Duodenal mucosa (tissue), 2 donors: Measurements from ENCODE around the gene SLC6A13.

Source experiments
- H3K27ac ChIP-seq: one replicate; pipeline ENCODE4 v1.7.0; 2013; ENCODE audit warnings: low read depth, low read length
- H3K27me3 ChIP-seq, 2 donors: one replicate each; pipeline ENCODE4 v1.7.0; 2013; ENCODE audit warnings: low read length in 2 of 2, control low read depth in 1 of 2; ENCODE audit not compliant: insufficient read depth in 2 of 2, control insufficient read depth in 1 of 2
- H3K36me3 ChIP-seq, 2 donors: one replicate each; pipeline ENCODE4 v1.7.0; 2013; ENCODE audit warnings: low read length in 2 of 2, control low read depth in 1 of 2; ENCODE audit not compliant: insufficient read depth in 2 of 2, control insufficient read depth in 1 of 2
- H3K4me1 ChIP-seq, 2 donors: one replicate each; pipeline ENCODE4 v1.7.0; 2013; ENCODE audit warnings: low read length in 2 of 2, control low read depth in 1 of 2; ENCODE audit not compliant: insufficient read depth in 2 of 2, control insufficient read depth in 1 of 2
- H3K4me3 ChIP-seq, 2 donors: one replicate each; pipeline ENCODE4 v1.7.0; 2013; ENCODE audit warnings: low read length in 2 of 2, low read depth in 1 of 2
- H3K9ac ChIP-seq, 2 donors: one replicate each; pipeline ENCODE4 v1.7.0; 2013; ENCODE audit warnings: low read length in 2 of 2, low read depth in 1 of 2
- H3K9me3 ChIP-seq, 2 donors: one replicate each; pipeline ENCODE4 v1.7.0; 2013; ENCODE audit warnings: low read length in 2 of 2, control low read depth in 1 of 2; ENCODE audit not compliant: control insufficient read depth in 1 of 2

SLC6A13 gene

DNA sequence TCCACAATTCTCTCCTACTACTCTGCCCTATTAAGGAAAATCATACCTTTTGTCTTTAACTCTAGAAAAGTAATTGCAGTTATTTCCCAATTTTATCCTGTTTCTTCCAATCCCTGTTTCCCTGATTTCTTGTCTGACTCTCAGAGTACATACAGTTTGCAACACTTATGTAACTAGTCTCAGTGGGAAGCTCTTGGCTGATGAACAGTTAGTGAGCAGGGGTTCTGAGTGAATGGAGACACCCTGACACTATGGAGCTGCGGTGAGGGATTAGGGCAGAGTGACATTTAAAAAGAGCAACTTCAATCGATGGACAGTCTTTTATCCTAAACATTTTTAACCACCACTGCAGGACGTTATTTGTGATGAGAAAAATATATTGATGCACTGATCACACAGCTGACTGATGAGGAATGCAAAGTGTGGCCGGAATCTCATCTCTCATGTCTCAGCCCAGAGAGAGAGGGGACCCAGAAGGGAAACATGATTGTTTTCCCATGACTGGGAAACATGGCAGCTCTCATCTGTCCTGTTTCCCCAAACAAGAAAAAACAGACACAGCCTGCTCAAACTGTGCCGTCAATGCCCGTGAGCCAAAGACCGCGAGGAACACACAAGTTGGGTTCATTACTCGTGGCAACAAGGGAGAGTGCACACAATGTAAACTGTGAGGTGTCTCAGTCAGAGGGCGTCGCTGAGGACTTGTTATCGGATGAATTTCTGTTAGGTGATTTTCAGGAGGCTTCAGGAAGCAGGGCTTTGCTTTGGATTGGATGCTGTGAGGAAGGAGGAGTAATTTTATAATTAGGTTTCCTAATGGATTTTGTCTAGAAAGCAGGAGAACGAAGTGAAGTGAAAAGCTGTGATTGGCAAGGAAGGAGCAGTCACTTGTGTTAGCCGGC lies 5.2 kb upstream of the SLC6A13 start:
- H3K36me3 ChIP-seq, result no peaks in the 10 kb centered on the region
- no peak overlapping the region for H3K9ac ChIP-seq

DNA sequence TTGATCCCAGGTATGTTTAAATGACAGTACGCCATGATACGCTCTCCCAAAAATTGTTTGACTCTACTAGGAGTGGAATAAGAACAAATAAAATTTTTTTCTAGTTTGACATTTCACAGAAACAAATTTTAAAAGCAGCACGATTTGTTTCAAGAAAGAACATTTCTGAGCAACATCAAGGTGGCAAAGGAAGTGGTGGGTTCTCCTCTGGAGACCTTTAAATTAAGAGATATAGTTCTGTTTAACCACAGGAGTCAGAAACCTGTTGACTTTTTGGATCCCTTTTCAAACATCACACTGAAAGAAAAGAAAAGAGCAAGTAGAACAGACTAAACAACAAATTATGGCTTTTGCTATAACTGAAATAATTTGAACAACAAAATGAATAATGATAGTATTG lies 2.5 kb upstream of the SLC6A13 start:
- H3K27me3 ChIP-seq, result peaks cover 14 to 29% of the 10 kb centered on the region in 2 donors
- no peak overlapping the region for H3K4me3 ChIP-seq

More for the DNA sequence above, 5.2 kb upstream of the SLC6A13 start:
- H3K9me3 ChIP-seq, result no peaks in the 10 kb centered on the region
- no peak overlapping the region for H3K27ac ChIP-seq
- H3K27me3 ChIP-seq, result peaks cover 9 to 29% of the 10 kb centered on the region in 2 donors
- no peak overlapping the region for H3K4me3 ChIP-seq
- no peaks in the 10 kb centered on the region for H3K4me1 ChIP-seq

DNA sequence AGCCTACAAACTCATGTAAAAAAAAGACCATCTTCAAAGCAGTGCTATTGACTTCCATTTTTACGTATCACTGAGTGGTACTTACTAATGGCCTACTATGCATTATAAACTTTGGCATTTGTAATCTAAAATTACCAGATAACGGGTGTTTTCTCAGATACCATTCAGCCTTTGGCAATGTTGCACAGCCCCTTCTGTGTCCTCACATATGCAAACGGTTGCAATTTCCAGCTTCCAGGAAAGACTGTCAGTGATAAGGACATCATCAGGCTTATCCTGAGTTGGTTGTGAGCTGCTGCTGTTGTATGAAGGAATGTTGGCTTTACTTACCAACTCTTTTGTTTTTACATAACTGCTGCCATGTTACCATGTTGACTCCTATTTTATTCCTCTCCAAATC lies 1.6 kb upstream of the SLC6A13 start:
- Histone ChIP-seq H3K4me3 (no peak overlapping the region), H3K36me3 (no peaks in the 10 kb centered on the region), H3K9ac (no peak overlapping the region), H3K9me3 (no peaks in the 10 kb centered on the region), H3K27ac (no peak overlapping the region), H3K27me3 (peaks cover 22 to 29% of the 10 kb centered on the region in 2 donors), H3K4me1 (no peaks in the 10 kb centered on the region)

More for the DNA sequence above, 2.5 kb upstream of the SLC6A13 start:
- Histone ChIP-seq H3K36me3 (no peaks in the 10 kb centered on the region), H3K4me1 (no peaks in the 10 kb centered on the region), H3K9ac (no peak overlapping the region), H3K9me3 (no peaks in the 10 kb centered on the region), H3K27ac (no peak overlapping the region)

DNA sequence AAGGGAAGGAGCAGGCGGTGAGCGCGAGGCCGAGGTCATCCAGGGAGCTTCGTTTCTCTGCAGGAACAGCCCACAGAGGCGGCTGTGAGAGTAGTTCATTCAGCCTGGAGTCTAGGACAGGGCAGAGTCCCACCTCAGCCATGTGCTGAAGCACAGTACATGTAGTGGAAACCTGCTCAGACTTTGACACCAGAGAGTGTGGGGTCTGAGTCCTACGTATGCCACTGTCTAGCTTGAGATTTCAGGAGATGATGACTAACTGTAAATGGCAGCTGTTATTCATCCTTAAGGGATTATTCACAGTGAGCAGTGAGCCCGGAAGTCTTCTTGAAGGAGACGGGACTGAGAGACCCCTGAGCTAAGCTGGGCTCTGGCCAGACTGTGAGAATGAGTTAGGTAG lies 938 bp upstream of the SLC6A13 start:
- H3K4me3 ChIP-seq, result no peak overlapping the region
- no peaks in the 10 kb centered on the region for H3K9me3 ChIP-seq
- no peaks in the 10 kb centered on the region for H3K4me1 ChIP-seq
- H3K9ac ChIP-seq, result no peak overlapping the region
- no peaks in the 10 kb centered on the region for H3K36me3 ChIP-seq
- H3K27ac ChIP-seq, result no peak overlapping the region
- H3K27me3 ChIP-seq, result peaks cover 23 to 29% of the 10 kb centered on the region in 2 donors

- no peak overlapping the region for H3K9ac ChIP-seq
- H3K4me3 ChIP-seq, result no peak overlapping the region
- H3K36me3 ChIP-seq, result no peaks in the 10 kb centered on the region
- H3K27me3 ChIP-seq, result peaks cover 15 to 23% of the 10 kb centered on the region in 2 donors
- H3K27ac ChIP-seq, result no peak overlapping the region
- no peaks in the 10 kb centered on the region for H3K9me3 ChIP-seq
- H3K4me1 ChIP-seq, result no peaks in the 10 kb centered on the region
Observed at GRCh38 chr12:262113-262512, 523 bp downstream of the SLC6A13 start.

DNA sequence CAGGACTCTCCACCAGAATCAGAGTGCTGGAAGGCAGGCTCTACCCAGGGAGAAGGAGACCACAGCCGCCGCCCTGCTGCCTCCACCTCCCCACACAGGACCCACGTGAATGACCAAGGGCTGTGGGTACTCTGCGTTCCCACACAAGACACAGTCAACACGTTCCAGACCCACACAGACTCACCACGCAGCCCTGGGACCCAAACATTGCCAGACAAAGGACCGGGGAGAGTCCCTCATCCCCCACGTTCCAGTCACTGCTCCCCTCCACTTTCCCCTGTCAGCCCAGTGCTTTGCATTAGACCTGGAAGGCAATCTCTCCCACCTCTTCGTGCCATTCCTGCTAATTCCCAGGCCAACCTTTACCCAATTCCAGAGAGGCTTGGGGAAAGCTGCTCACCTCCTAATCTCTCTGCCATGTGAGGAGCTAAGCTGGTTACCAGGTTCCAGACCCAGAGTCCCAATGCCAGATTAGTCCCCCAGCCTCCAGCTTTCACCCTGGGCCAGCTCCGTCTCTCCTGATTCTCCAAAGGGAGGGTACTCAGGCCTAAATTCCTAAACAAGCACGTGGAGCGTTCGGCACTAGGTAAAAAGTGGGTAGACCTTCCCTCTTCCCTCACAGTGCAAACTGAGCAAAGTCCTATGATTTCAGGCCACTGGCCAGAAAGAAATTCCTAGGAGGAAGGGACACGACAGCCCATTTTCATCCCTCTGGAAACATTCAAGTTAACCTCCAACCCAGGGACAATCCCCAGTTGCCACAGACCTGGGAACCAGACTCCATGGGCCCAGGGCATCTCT lies 4.9 kb downstream of the SLC6A13 start:
- no peaks in the 10 kb centered on the region for H3K36me3 ChIP-seq
- H3K9ac ChIP-seq, result no peak overlapping the region
- no peak overlapping the region for H3K4me3 ChIP-seq
- no peaks in the 10 kb centered on the region for H3K9me3 ChIP-seq
- peaks cover 0 to 14% of the 10 kb centered on the region in 2 donors for H3K27me3 ChIP-seq
- H3K27ac ChIP-seq, result no peak overlapping the region
- H3K4me1 ChIP-seq, result no peaks in the 10 kb centered on the region

DNA sequence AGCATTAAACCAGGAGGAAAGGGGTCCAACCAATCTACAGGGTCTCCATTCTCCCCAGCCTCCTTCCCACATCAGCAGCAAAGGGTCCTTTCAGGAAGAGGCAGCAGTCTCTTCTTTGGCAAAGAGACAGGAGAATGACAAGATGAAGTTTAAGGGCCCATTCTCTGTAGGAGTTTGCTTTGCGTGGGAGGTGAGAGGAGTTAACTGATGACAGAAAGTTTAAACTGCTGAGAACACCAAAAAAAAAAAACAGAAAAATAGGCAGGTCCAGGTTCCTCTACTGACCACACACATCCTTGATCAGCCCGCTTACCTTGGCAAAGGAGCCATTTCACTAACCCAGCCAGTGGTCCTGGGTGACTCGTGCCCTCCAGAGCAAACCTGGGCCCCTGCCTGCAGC lies 5.7 kb downstream of the SLC6A13 start:
- Histone ChIP-seq H3K4me1 (no peaks in the 10 kb centered on the region), H3K36me3 (no peaks in the 10 kb centered on the region), H3K27me3 (peaks cover 0 to 13% of the 10 kb centered on the region in 2 donors), H3K9ac (no peak overlapping the region), H3K27ac (no peak overlapping the region), H3K4me3 (no peak overlapping the region), H3K9me3 (no peaks in the 10 kb centered on the region)

- Histone ChIP-seq H3K27ac (no peak overlapping the region), H3K4me3 (no peak overlapping the region), H3K9me3 (no peaks in the 10 kb centered on the region), H3K27me3 (peaks cover 0 to 11% of the 10 kb centered on the region in 2 donors), H3K4me1 (no peaks in the 10 kb centered on the region), H3K36me3 (no peaks in the 10 kb centered on the region), H3K9ac (no peak overlapping the region)
Observed at GRCh38 chr12:256225-256624, 6.4 kb downstream of the SLC6A13 start.

- no peaks in the 10 kb centered on the region for H3K9me3 ChIP-seq
- peaks cover 0 to 6% of the 10 kb centered on the region in 2 donors for H3K27me3 ChIP-seq
- no peak overlapping the region for H3K9ac ChIP-seq
- H3K36me3 ChIP-seq, result no peaks in the 10 kb centered on the region
- H3K4me1 ChIP-seq, result no peaks in the 10 kb centered on the region
- no peak overlapping the region for H3K4me3 ChIP-seq
- no peak overlapping the region for H3K27ac ChIP-seq
Observed at GRCh38 chr12:254912-255311, 7.7 kb downstream of the SLC6A13 start.

- Histone ChIP-seq H3K4me1 (no peaks in the 10 kb centered on the region), H3K9ac (no peak overlapping the region), H3K27ac (no peak overlapping the region), H3K9me3 (no peaks in the 10 kb centered on the region), H3K36me3 (no peaks in the 10 kb centered on the region), H3K4me3 (no peak overlapping the region), H3K27me3 (no peaks in the 10 kb centered on the region)
Observed at GRCh38 chr12:254039-254438, 8.6 kb downstream of the SLC6A13 start.
